Calu3 (cell line): Measurements from ENCODE around the gene RASGRP2. TPM values are rescaled to one million over a fixed set of nuclear protein-coding genes. Genes with fewer than 3 reads are reported as not detected.

Source experiments
- BruUV-seq: library from RNA; stranded (reverse); fragments of 400-500 nt; replicated peaks from 2 replicates; lab custom pipeline; 2021; lab: Mats Ljungman, UMichigan
- CTCF ChIA-PET: fragments of 300-600 bp; sonication (Branson Sonifier 250); formaldehyde crosslinking; loops from one replicate; lab custom pipeline; 2022; ENCODE audit warnings: antibody characterized with exemption; lab: Charles Lee
- DNase-seq: peaks from one replicate; pipeline ENCODE4 v3.0.0; 2022
- H3K27ac Mint-ChIP-seq: one replicate; pipeline ENCODE4 v1.8.0; 2022; ENCODE audit warnings: mixed read lengths; ENCODE audit not compliant: unreplicated experiment
- H3K27me3 Mint-ChIP-seq: one replicate; pipeline ENCODE4 v1.8.0; 2022; ENCODE audit warnings: mixed read lengths; ENCODE audit not compliant: unreplicated experiment
- H3K36me3 Mint-ChIP-seq: one replicate; pipeline ENCODE4 v1.8.0; 2022; ENCODE audit warnings: mild to moderate bottlenecking, moderate library complexity, mixed read lengths; ENCODE audit not compliant: insufficient read depth, unreplicated experiment
- H3K4me1 Mint-ChIP-seq: one replicate; pipeline ENCODE4 v1.8.0; 2022; ENCODE audit warnings: mild to moderate bottlenecking, low read depth, mixed read lengths; ENCODE audit not compliant: unreplicated experiment
- H3K4me3 Mint-ChIP-seq: one replicate; pipeline ENCODE4 v1.8.0; 2022; ENCODE audit warnings: mild to moderate bottlenecking, low read depth, moderate library complexity, mixed read lengths; ENCODE audit not compliant: unreplicated experiment
- H3K9me3 Mint-ChIP-seq: one replicate; pipeline ENCODE4 v1.8.0; 2022; ENCODE audit warnings: low read depth, mixed read lengths; ENCODE audit not compliant: unreplicated experiment
- CTCF ChIP-seq: fragments of 200-600 bp; IDR thresholded peaks from one replicate; pipeline ENCODE4 v1.8.0; 2022; ENCODE audit warnings: antibody characterized with exemption; ENCODE audit not compliant: unreplicated experiment
- intact Hi-C: fragments of 100-400 bp; cut with micrococcal nuclease; formaldehyde crosslinking; loops from one replicate; pipeline ENCODE4 v1.10.0; 2022; ENCODE audit not compliant: unreplicated experiment
- total RNA-seq: library from RNA; stranded (reverse); gene quantifications from 2 replicates; pipeline ENCODE4 v1.2.3, GENCODE V29; 2022

Gene RASGRP2
- total RNA-seq, 1 experiment from 2014 or later: not detected

DNA sequence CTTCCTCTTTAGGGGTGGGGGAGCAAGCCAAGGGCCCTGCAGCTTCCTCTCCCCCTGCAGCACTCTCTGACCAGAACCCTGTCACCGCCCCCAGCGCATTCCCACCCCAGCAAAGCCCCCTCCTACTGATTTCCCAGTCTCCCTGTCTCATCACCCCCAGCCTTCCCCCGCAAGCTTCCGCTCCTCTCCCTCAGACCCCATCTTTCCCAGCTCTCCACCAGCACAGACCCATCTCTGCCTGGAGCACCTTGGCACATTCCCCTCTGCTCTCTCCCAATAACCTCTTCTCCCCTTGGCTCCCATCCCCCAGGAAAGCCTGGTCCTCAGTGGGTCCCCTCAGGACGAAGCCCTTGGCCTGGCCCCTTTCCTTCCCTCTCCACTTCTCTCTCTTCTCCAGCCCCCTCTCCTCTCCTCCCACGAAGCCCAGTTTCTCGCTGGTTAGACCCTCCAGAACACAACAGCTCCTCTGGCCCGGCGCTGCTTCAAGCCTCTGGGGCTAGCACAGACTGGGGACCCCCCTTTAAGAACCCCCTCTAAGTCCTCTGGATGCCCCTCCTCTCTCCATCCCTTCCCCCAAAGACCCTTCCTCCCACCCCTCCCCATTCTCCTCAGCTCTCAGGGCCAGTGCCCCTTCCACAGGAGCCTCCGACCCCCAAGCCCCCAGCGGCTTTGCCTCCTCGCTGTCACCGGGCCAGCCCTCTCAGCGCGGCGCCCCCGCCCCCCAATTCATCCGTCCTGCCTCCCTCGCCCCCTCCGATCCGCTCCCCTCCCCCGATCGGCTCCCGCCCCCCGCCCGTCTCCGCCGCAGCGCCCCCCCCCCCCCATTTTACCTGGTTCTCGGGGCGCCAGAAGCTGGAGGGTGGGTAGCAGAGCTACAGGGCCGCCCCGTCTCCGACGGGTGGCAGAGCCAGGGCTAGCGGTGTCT lies 21.5 kb downstream of the RASGRP2 start:
- Mint-ChIP-seq H3K27me3 (peaks cover 97% of the 10 kb centered on the region), H3K9me3 (no peaks in the 10 kb centered on the region), H3K4me3 (no peak overlapping the region), H3K27ac (no peak overlapping the region), H3K36me3 (no peaks in the 10 kb centered on the region), H3K4me1 (no peaks in the 10 kb centered on the region)
- CTCF ChIA-PET: no interaction called here
- intact Hi-C loops: no loop called here
- no peak for DNase-seq
- no peak for TF ChIP-seq CTCF
- BruUV-seq: no TSS peak

GRCh38 chr11:64721359-64721699 lies 22.6 kb downstream of the RASGRP2 start:
- CTCF ChIA-PET: no interaction called here
- no TSS peak for BruUV-seq

DNA sequence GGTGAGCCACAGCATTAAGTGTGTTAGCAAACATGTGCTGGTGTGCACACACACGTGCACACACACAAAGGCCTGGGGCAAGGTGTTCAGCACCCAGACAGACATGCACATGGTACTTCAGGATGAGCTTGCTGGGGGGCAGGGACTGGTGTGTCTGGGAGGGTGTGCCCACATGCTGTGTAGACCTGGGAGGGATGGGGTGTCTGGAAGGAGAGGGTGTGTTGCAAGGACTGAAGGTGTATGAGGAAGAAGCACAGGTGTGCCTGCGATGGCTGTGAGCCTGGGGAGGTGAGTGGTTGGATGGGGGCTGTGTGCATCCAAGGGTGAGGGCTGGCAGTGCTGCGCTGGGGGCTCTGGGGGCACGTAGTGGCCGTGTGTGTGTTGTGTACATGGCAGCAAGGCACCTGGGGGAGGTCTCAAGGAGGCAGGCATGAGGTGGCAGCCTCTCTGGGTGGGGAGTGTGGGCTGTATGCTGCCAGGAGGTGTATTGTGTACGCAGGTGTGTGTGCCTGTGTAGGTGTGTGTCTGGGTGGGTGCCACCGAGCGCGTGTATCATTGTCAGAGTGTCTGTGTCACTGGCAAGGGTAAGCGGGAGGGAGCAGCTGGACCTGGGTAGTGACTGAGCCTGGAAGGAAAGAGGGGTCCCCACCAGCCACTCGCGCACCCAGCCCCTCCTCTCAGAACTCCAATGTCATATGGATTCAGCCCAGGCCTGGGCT lies 23.1 kb downstream of the RASGRP2 start:
- BruUV-seq: no TSS peak
- intact Hi-C loops: no loop called here
- CTCF ChIA-PET: no interaction called here

More at GRCh38 chr11:64721359-64721699, 22.6 kb downstream of the RASGRP2 start:
- intact Hi-C loops: no loop called here
- Mint-ChIP-seq H3K4me3 (no peak overlapping the region), H3K9me3 (no peaks in the 10 kb centered on the region), H3K4me1 (no peaks in the 10 kb centered on the region), H3K27me3 (peaks cover 97% of the 10 kb centered on the region), H3K36me3 (no peaks in the 10 kb centered on the region), H3K27ac (no peak overlapping the region)
- DNase-seq: no peak
- no peak for TF ChIP-seq CTCF

DNA sequence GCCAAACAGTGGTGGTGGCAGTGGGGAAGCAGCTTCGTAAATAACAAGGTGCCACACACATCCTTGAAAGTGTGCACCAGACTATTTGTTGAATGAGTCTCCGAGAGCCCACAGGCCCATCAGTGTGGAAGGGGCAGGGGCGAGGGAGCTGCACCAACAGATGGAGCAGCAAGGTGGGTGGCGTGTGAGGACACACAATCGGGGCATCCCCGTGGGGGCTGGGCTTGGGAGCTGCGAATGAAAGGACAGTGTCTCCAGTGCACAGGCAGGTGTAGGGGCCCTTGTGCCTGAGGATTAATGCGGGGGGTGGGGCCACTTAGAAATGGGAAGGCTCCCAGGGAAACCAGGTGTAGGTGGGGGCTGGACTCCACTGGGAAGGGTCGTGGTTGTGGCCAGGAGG lies 23.8 kb downstream of the RASGRP2 start:
- no peak for TF ChIP-seq CTCF
- Mint-ChIP-seq H3K4me1 (no peaks in the 10 kb centered on the region), H3K36me3 (no peaks in the 10 kb centered on the region), H3K27me3 (peaks cover 97% of the 10 kb centered on the region), H3K27ac (no peak overlapping the region), H3K9me3 (no peaks in the 10 kb centered on the region), H3K4me3 (no peak overlapping the region)
- DNase-seq: no peak
- BruUV-seq: no TSS peak
- intact Hi-C loops: no loop called here
- CTCF ChIA-PET: no interaction called here

More for the DNA sequence above, 23.1 kb downstream of the RASGRP2 start:
- no peak for TF ChIP-seq CTCF
- DNase-seq: no peak
- H3K4me3 Mint-ChIP-seq: no peak overlapping the region
- H3K9me3 Mint-ChIP-seq: no peaks in the 10 kb centered on the region
- no peak overlapping the region for H3K27ac Mint-ChIP-seq
- no peaks in the 10 kb centered on the region for H3K36me3 Mint-ChIP-seq
- H3K4me1 Mint-ChIP-seq: no peaks in the 10 kb centered on the region
- peaks cover 97% of the 10 kb centered on the region for H3K27me3 Mint-ChIP-seq
